CD4-positive, alpha-beta T cell treated with Interleukin-4 for 1 hour (primary cell): ENCODE data around the gene GCH1.
"Not testable (repeated sequence)": the region's sequence is repeated elsewhere in the genome, so short reads cannot be mapped to it uniquely, and the experiment has no call there.

Experiments
- DNase-seq, 2 donors: peaks; one replicate each; pipeline ENCODE4 v3.0.0-alpha.2; 2020 to 2022

GCH1 gene

GRCh38 chr14:54906075-54906474, 3.4 kb upstream of the GCH1 start:
- no peak for DNase-seq

GRCh38 chr14:54902143-54902520, 494 bp downstream of the GCH1 start:
- peak; percentile 80 to 84 for DNase-seq

GRCh38 chr14:54901380-54902142, 1.1 kb downstream of the GCH1 start:
- peak in 1 of 2 donors; percentile 31 for DNase-seq

- no peak for DNase-seq
Observed at GRCh38 chr14:54899573-54899972, 3.1 kb downstream of the GCH1 start.

- DNase-seq = not testable (repeated sequence)
Observed at GRCh38 chr14:54897809-54898555, 4.6 kb downstream of the GCH1 start.

GRCh38 chr14:54895683-54896082, 6.9 kb downstream of the GCH1 start:
- no peak for DNase-seq

- DNase-seq = no peak
Observed at GRCh38 chr14:54894995-54895394, 7.6 kb downstream of the GCH1 start.

GRCh38 chr14:54893151-54893760, 9.4 kb downstream of the GCH1 start:
- peak; percentile 22 to 61 for DNase-seq

- no peak for DNase-seq
Observed at GRCh38 chr14:54891471-54892245, 11.0 kb downstream of the GCH1 start.

- no peak for DNase-seq
Observed at GRCh38 chr14:54890788-54891187, 11.8 kb downstream of the GCH1 start.

- DNase-seq = no peak
Observed at GRCh38 chr14:54889919-54890318, 12.7 kb downstream of the GCH1 start.

- DNase-seq = no peak
Observed at GRCh38 chr14:54882521-54882920, 20.1 kb downstream of the GCH1 start.

GRCh38 chr14:54881761-54882401, 20.7 kb downstream of the GCH1 start:
- DNase-seq = peak in 1 of 2 donors; percentile 49

GRCh38 chr14:54881235-54881760, 21.3 kb downstream of the GCH1 start:
- DNase-seq = peak in 1 of 2 donors; percentile 58

GRCh38 chr14:54877703-54878021, 25.0 kb downstream of the GCH1 start:
- DNase-seq = no peak

- no peak for DNase-seq
Observed at GRCh38 chr14:54877015-54877702, 25.5 kb downstream of the GCH1 start.

GRCh38 chr14:54875648-54876047, 27.0 kb downstream of the GCH1 start:
- DNase-seq = not testable (repeated sequence)

GRCh38 chr14:54870154-54871090, 32.2 kb downstream of the GCH1 start:
- DNase-seq = not testable (repeated sequence)

GRCh38 chr14:54867011-54867410, 35.6 kb downstream of the GCH1 start:
- DNase-seq = no peak

- DNase-seq = no peak
Observed at GRCh38 chr14:54866588-54866987, 36.0 kb downstream of the GCH1 start.

GRCh38 chr14:54864526-54864925, 38.1 kb downstream of the GCH1 start:
- no peak for DNase-seq
